C4-2B (cell line): Measurements from ENCODE around the gene ARFRP1.

Experiments
- CTCF ChIP-seq: fragments of 450-650 bp; conservative IDR thresholded peaks from 2 replicates; pipeline ENCODE4 v1.5.1; 2017; ENCODE audit warnings: mild to moderate bottlenecking
- ZFX ChIP-seq: fragments of 450-650 bp; IDR thresholded peaks from 2 replicates; pipeline ENCODE4 v1.6.1; 2017

DNA sequence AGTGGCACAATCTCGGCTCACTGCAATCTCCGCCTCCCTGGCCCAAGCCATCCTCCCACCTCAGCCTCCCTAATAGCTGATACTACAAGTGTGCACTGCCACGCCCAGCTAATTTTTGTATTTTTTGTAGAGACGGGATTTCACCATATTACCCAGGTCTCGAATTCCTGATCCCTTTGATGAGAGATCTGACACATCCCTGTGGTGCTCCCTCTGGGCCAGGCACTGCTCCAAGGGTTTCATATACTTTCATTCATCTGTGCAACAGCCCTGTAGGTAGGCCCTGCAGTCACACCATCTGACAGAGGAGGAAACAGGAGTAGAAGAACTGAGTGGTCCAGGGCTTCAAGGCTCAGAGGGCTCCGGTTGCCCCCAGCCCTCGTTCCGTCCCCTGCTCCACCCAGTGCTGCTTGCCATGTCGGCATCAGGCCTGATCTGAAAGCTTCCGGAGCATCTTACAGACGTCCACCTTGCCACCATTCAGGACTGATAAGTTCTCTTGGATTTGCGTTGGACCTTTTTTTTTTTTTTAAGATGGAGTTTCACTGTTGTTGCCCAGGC, 3.4 kb upstream of the ARFRP1 start:
- TF ChIP-seq ZFX, result no peak
- TF ChIP-seq CTCF, result no peak
